Suprapubic skin (tissue), 4 donors: ENCODE data around the gene YTHDF1. TPM values are rescaled to one million over a fixed set of nuclear protein-coding genes. Genes with fewer than 3 reads are reported as not detected.

Source experiments
- DNase-seq, 2 donors: peaks; one replicate each; pipeline ENCODE4 v3.0.0-alpha.2; 2019; ENCODE audit warnings: low spot score in 2 of 2
- H3K27ac ChIP-seq: fragments of 200-600 bp; sonication (generic); one replicate; pipeline ENCODE4 v1.5.1; 2019
- H3K27me3 ChIP-seq: fragments of 200-600 bp; sonication (generic); one replicate; pipeline ENCODE4 v1.5.1; 2019
- H3K36me3 ChIP-seq: fragments of 200-600 bp; sonication (generic); one replicate; pipeline ENCODE4 v1.5.1; 2019
- H3K4me1 ChIP-seq: fragments of 200-600 bp; sonication (generic); one replicate; pipeline ENCODE4 v1.5.1; 2019
- H3K4me3 ChIP-seq: fragments of 200-600 bp; sonication (generic); one replicate; pipeline ENCODE4 v1.5.1; 2019; ENCODE audit warnings: mild to moderate bottlenecking
- H3K9me3 ChIP-seq: fragments of 200-600 bp; sonication (generic); one replicate; pipeline ENCODE4 v1.5.1; 2019
- CTCF ChIP-seq, 2 donors: fragments of 200-600 bp in 1 of 2; fragments of 450-650 bp in 1 of 2; sonication (generic) in 1 of 2; IDR thresholded peaks; one replicate each; pipeline ENCODE4 v1.5.1; 2016 to 2019; ENCODE audit warnings: antibody characterized with exemption in 2 of 2, mild to moderate bottlenecking in 1 of 2, moderate library complexity in 1 of 2
- EP300 ChIP-seq: sonication (generic); formaldehyde crosslinking; IDR thresholded peaks from one replicate; pipeline ENCODE4 v1.6.1; 2017; ENCODE audit warnings: antibody characterized with exemption
- POLR2A ChIP-seq, 2 donors: fragments of 450-650 bp; IDR thresholded peaks; one replicate each; pipeline ENCODE4 v1.6.1; 2017; ENCODE audit warnings: antibody characterized with exemption in 2 of 2, mild to moderate bottlenecking in 2 of 2, moderate library complexity in 2 of 2
- POLR2AphosphoS5 ChIP-seq, 3 donors: sonication (generic); formaldehyde crosslinking; IDR thresholded peaks; one replicate each; pipeline ENCODE4 v1.6.1; 2017; ENCODE audit warnings: antibody characterized with exemption in 3 of 3
- WGBS: methylation state at CpG from one replicate; pipeline ENCODE4 v1.1.5; 2018; 5-methylcytosine and 5-hydroxymethylcytosine counted together
- total RNA-seq, 4 donors: library from RNA; depleted of rRNA; stranded (reverse); fragments of >200 nt; gene quantifications; one replicate each; pipeline ENCODE4 v1.1.0, GENCODE V29; 2016

Gene YTHDF1
- total RNA-seq, 4 donors from 2014 or later: 32.7 to 40.6 (median 34.0) TPM

DNA sequence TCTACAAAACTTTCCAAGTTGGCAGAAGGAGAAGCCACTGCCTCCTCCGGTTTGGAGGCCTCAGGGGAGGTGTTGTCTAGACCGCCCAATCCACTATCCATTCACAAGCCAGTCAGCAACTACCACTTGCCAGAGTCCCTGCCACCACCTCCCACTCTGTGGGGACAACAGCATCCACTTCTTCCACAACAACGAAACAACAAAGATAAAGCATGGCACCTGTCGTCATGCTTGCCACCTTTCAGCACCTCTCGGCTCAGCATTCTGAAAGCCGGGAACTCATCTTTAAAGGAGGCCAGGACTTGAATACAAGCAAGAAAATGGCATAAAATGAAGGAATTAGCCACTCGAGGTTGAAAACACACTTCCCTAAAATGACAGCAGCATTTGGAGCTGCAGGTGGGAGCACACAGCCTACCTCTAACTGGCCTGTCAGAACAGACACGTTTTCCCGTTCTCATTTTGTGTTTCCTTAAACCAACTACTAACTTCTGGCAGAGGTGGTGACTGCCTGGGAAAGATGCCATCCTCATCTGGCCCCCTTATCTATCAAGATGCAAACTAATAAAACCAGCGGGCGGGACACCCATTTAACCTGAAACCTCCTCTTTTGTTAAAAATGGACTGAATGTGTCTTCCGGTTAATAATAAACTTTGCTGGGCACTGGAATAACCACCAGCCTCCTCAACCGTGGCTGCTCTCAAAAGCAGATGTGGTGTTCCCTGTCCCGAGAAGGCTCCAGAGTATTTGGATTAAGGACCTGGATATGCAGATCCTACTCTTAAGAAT is 21.7 kb downstream of the YTHDF1 start:
- DNase-seq: no peak
- Histone ChIP-seq H3K4me1 (peaks cover 23% of the 10 kb centered on the region), H3K9me3 (no peaks in the 10 kb centered on the region), H3K27ac (no peak overlapping the region), H3K36me3 (peaks cover 24% of the 10 kb centered on the region), H3K27me3 (no peaks in the 10 kb centered on the region), H3K4me3 (no peak overlapping the region)
- 81% methylated on average over 14 of the region's 14 CpGs for WGBS
- TF ChIP-seq POLR2AphosphoS5 (IDR thresholded peaks at IDR 0.05) (no peak), POLR2A (IDR thresholded peaks at IDR 0.05) (no peak), CTCF (IDR thresholded peaks at IDR 0.05) (no peak), EP300 (no peak)

DNA sequence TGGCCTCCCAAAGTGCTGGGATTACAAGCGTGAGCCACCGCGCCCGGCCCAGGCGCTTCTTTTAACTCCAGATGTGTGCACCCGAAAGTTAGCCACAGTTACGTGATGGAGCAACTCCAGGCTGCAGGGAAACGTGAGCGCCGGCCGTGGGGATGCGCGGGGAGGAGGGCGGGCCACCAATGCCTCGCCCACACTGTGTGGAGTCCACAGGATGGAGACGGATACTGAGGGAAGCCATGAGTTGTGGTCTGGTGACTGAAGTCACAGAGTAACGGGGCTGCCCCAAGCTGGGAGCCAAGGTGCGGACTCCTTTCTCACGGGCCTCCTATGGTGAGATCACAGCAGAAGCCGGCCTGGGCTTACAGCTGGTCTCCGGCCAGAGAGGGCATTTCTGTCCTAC is 23.2 kb downstream of the YTHDF1 start:
- no peak for DNase-seq
- Histone ChIP-seq H3K36me3 (peaks cover 21% of the 10 kb centered on the region), H3K4me3 (no peak overlapping the region), H3K27me3 (no peaks in the 10 kb centered on the region), H3K27ac (no peak overlapping the region), H3K4me1 (peaks cover 11% of the 10 kb centered on the region), H3K9me3 (no peaks in the 10 kb centered on the region)
- TF ChIP-seq CTCF (IDR thresholded peaks at IDR 0.05) (no peak), EP300 (no peak), POLR2A (IDR thresholded peaks at IDR 0.05) (no peak)
- WGBS: 92% methylated on average over 11 of the region's 21 CpGs

DNA sequence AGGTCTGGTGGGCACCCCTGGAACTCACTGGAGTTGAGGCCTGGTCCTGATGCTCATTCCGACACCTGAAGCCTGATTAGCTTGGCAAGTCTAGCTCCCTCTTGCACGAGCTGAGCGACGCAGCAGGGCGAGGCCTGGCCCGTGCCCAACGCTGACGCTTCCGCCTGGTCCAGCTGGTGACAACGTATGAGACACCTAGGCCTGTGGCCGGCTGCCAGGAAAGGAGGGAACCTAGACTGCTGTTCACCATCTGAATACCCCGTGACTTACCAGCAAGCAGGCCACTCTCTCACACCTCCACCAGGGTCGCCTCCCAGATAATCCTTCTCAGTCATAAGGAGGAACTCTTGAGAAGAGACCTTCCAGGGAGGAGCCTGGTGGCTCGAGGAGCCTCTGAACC is 24.5 kb downstream of the YTHDF1 start:
- TF ChIP-seq CTCF (IDR thresholded peaks at IDR 0.05): no peak
- TF ChIP-seq EP300: no peak
- TF ChIP-seq POLR2A (IDR thresholded peaks at IDR 0.05): no peak
- TF ChIP-seq POLR2AphosphoS5 (IDR thresholded peaks at IDR 0.05): no peak
- Histone ChIP-seq H3K4me1 (no peaks in the 10 kb centered on the region), H3K36me3 (peaks cover 13% of the 10 kb centered on the region), H3K9me3 (no peaks in the 10 kb centered on the region), H3K27ac (no peak overlapping the region), H3K4me3 (no peak overlapping the region), H3K27me3 (no peaks in the 10 kb centered on the region)
- WGBS: 54% methylated on average over 13 of the region's 14 CpGs
- no peak for DNase-seq

GRCh38 chr20:63190828-63191227 is 25.1 kb downstream of the YTHDF1 start:
- H3K4me1 ChIP-seq: no peaks in the 10 kb centered on the region
- no peak for DNase-seq
- H3K9me3 ChIP-seq: no peaks in the 10 kb centered on the region
- H3K36me3 ChIP-seq: peaks cover 13% of the 10 kb centered on the region
- WGBS: 84% methylated on average over 13 of the region's 20 CpGs
- no peak for TF ChIP-seq CTCF (IDR thresholded peaks at IDR 0.05)
- TF ChIP-seq POLR2A (IDR thresholded peaks at IDR 0.05): no peak
- no peak for TF ChIP-seq POLR2AphosphoS5 (IDR thresholded peaks at IDR 0.05)
- TF ChIP-seq EP300: no peak
- H3K27ac ChIP-seq: no peak overlapping the region
- H3K27me3 ChIP-seq: no peaks in the 10 kb centered on the region
- H3K4me3 ChIP-seq: no peak overlapping the region

GRCh38 chr20:63189846-63190559 is 25.9 kb downstream of the YTHDF1 start:
- TF ChIP-seq CTCF (IDR thresholded peaks at IDR 0.05) (no peak), EP300 (no peak), POLR2A (IDR thresholded peaks at IDR 0.05) (no peak), POLR2AphosphoS5 (IDR thresholded peaks at IDR 0.05) (no peak)
- WGBS: 88% methylated on average over 17 of the region's 17 CpGs
- Histone ChIP-seq H3K27me3 (no peaks in the 10 kb centered on the region), H3K9me3 (no peaks in the 10 kb centered on the region), H3K36me3 (peaks cover 6% of the 10 kb centered on the region), H3K4me3 (no peak overlapping the region), H3K27ac (no peak overlapping the region), H3K4me1 (no peaks in the 10 kb centered on the region)
- no peak for DNase-seq
